ENCODE results near the gene CTSW.
A peak's percentile ranks its signal among the peaks of the same experiment; 100 is the strongest.

The CTSW gene

GRCh38 chr11:65900125-65900898 lies 20.7 kb downstream of the CTSW start, which contains the start of gene FOSL1:
TSS of gene FOSL1 (minus strand) at chr11:65900388. CDS start at chr11:65900339, 49 bp downstream.
- Histone ChIP-seq H3K36me3 (ENCODE audit: control insufficient read depth, insufficient read depth, low read length) (peaks cover 17% of the 10 kb centered on the region), H3K4me1 (ENCODE audit: control insufficient read depth, insufficient read depth, low read length) (peaks cover 14% of the 10 kb centered on the region; the same call in 1 of the 2 replicates), H3K4me3 (ENCODE audit: low read depth, low read length) (peak within 1 kb of the TSS; percentile 97), H3K27ac (ENCODE audit: low read depth, low read length) (peak within 1 kb of the TSS; percentile 78; the same call in 1 of the 2 replicates), H3K9me3 (ENCODE audit: control insufficient read depth, insufficient read depth, low read depth, low read length) (no peaks in the 10 kb centered on the region), H3K9ac (ENCODE audit: low read length) (peak within 1 kb of the TSS; percentile 98), H3K27me3 (ENCODE audit: control insufficient read depth, insufficient read depth, low read length) (peaks cover 43% of the 10 kb centered on the region)

GRCh38 chr11:65900899-65901180 lies 21.2 kb downstream of the CTSW start:
- Histone ChIP-seq H3K4me1 (ENCODE audit: control insufficient read depth, insufficient read depth, low read length) (peaks cover 14% of the 10 kb centered on the region; the same call in 1 of the 2 replicates), H3K27me3 (ENCODE audit: control insufficient read depth, insufficient read depth, low read length) (peaks cover 43% of the 10 kb centered on the region), H3K9me3 (ENCODE audit: control insufficient read depth, insufficient read depth, low read depth, low read length) (no peaks in the 10 kb centered on the region), H3K27ac (ENCODE audit: low read depth, low read length) (no peak overlapping the region), H3K4me3 (ENCODE audit: low read depth, low read length) (peak overlapping the region; percentile 97; the same call in 1 of the 2 replicates), H3K9ac (ENCODE audit: low read length) (no peak overlapping the region), H3K36me3 (ENCODE audit: control insufficient read depth, insufficient read depth, low read length) (peaks cover 12% of the 10 kb centered on the region)

GRCh38 chr11:65903068-65903481 lies 23.4 kb downstream of the CTSW start:
- no peaks in the 10 kb centered on the region for H3K9me3 ChIP-seq (ENCODE audit: control insufficient read depth, insufficient read depth, low read depth, low read length)
- H3K36me3 ChIP-seq (ENCODE audit: control insufficient read depth, insufficient read depth, low read length): no peaks in the 10 kb centered on the region
- H3K27ac ChIP-seq (ENCODE audit: low read depth, low read length): no peak overlapping the region
- peaks cover 49% of the 10 kb centered on the region for H3K27me3 ChIP-seq (ENCODE audit: control insufficient read depth, insufficient read depth, low read length)
- peak overlapping the region; percentile 21; the same call in 1 of the 2 replicates for H3K4me3 ChIP-seq (ENCODE audit: low read depth, low read length)
- peak overlapping the region; percentile 44 for H3K9ac ChIP-seq (ENCODE audit: low read length)
- peaks cover 14% of the 10 kb centered on the region; the same call in 1 of the 2 replicates for H3K4me1 ChIP-seq (ENCODE audit: control insufficient read depth, insufficient read depth, low read length)

- H3K36me3 ChIP-seq (ENCODE audit: control insufficient read depth, insufficient read depth, low read length): no peaks in the 10 kb centered on the region
- no peak overlapping the region for H3K27ac ChIP-seq (ENCODE audit: low read depth, low read length)
- peak overlapping the region; percentile 36 for H3K9ac ChIP-seq (ENCODE audit: low read length)
- H3K4me3 ChIP-seq (ENCODE audit: low read depth, low read length): peak overlapping the region; percentile 1; the same call in 1 of the 2 replicates
- peaks cover 46% of the 10 kb centered on the region for H3K27me3 ChIP-seq (ENCODE audit: control insufficient read depth, insufficient read depth, low read length)
- no peaks in the 10 kb centered on the region for H3K9me3 ChIP-seq (ENCODE audit: control insufficient read depth, insufficient read depth, low read depth, low read length)
- peaks cover 11% of the 10 kb centered on the region; the same call in 1 of the 2 replicates for H3K4me1 ChIP-seq (ENCODE audit: control insufficient read depth, insufficient read depth, low read length)
Observed at GRCh38 chr11:65903715-65904114, 24.1 kb downstream of the CTSW start.

GRCh38 chr11:65906602-65907001 lies 27.0 kb downstream of the CTSW start:
- Histone ChIP-seq H3K36me3 (ENCODE audit: control insufficient read depth, insufficient read depth, low read length) (no peaks in the 10 kb centered on the region), H3K4me1 (ENCODE audit: control insufficient read depth, insufficient read depth, low read length) (peaks cover 14% of the 10 kb centered on the region), H3K27ac (ENCODE audit: low read depth, low read length) (no peak overlapping the region), H3K4me3 (ENCODE audit: low read depth, low read length) (no peak overlapping the region), H3K27me3 (ENCODE audit: control insufficient read depth, insufficient read depth, low read length) (peaks cover 27% of the 10 kb centered on the region), H3K9me3 (ENCODE audit: control insufficient read depth, insufficient read depth, low read depth, low read length) (no peaks in the 10 kb centered on the region), H3K9ac (ENCODE audit: low read length) (no peak overlapping the region)

- Histone ChIP-seq H3K27ac (ENCODE audit: low read depth, low read length) (no peak overlapping the region), H3K27me3 (ENCODE audit: control insufficient read depth, insufficient read depth, low read length) (peaks cover 15% of the 10 kb centered on the region), H3K4me1 (ENCODE audit: control insufficient read depth, insufficient read depth, low read length) (peaks cover 20% of the 10 kb centered on the region), H3K36me3 (ENCODE audit: control insufficient read depth, insufficient read depth, low read length) (no peaks in the 10 kb centered on the region), H3K4me3 (ENCODE audit: low read depth, low read length) (no peak overlapping the region), H3K9me3 (ENCODE audit: control insufficient read depth, insufficient read depth, low read depth, low read length) (no peaks in the 10 kb centered on the region), H3K9ac (ENCODE audit: low read length) (no peak overlapping the region)
Observed at GRCh38 chr11:65907878-65908277, 28.2 kb downstream of the CTSW start.

GRCh38 chr11:65911682-65912568 lies 32.3 kb downstream of the CTSW start:
- Histone ChIP-seq H3K27ac (ENCODE audit: low read depth, low read length) (no peak overlapping the region), H3K36me3 (ENCODE audit: control insufficient read depth, insufficient read depth, low read length) (no peaks in the 10 kb centered on the region), H3K4me3 (ENCODE audit: low read depth, low read length) (no peak overlapping the region), H3K9ac (ENCODE audit: low read length) (peak overlapping the region; percentile 42), H3K4me1 (ENCODE audit: control insufficient read depth, insufficient read depth, low read length) (peaks cover 27% of the 10 kb centered on the region), H3K27me3 (ENCODE audit: control insufficient read depth, insufficient read depth, low read length) (peaks cover 13% of the 10 kb centered on the region), H3K9me3 (ENCODE audit: control insufficient read depth, insufficient read depth, low read depth, low read length) (no peaks in the 10 kb centered on the region)

GRCh38 chr11:65912845-65913244 lies 33.2 kb downstream of the CTSW start:
- Histone ChIP-seq H3K9ac (ENCODE audit: low read length) (no peak overlapping the region), H3K4me3 (ENCODE audit: low read depth, low read length) (no peak overlapping the region)

GRCh38 chr11:65915101-65915820 lies 35.6 kb downstream of the CTSW start:
- Histone ChIP-seq H3K9me3 (ENCODE audit: control insufficient read depth, insufficient read depth, low read depth, low read length) (no peaks in the 10 kb centered on the region), H3K27ac (ENCODE audit: low read depth, low read length) (no peak overlapping the region), H3K27me3 (ENCODE audit: control insufficient read depth, insufficient read depth, low read length) (no peaks in the 10 kb centered on the region), H3K4me1 (ENCODE audit: control insufficient read depth, insufficient read depth, low read length) (peaks cover 43% of the 10 kb centered on the region), H3K36me3 (ENCODE audit: control insufficient read depth, insufficient read depth, low read length) (no peaks in the 10 kb centered on the region), H3K4me3 (ENCODE audit: low read depth, low read length) (peak overlapping the region; percentile 29; the same call in 1 of the 2 replicates), H3K9ac (ENCODE audit: low read length) (peak overlapping the region; percentile 71)

More at GRCh38 chr11:65912845-65913244, 33.2 kb downstream of the CTSW start:
- H3K36me3 ChIP-seq (ENCODE audit: control insufficient read depth, insufficient read depth, low read length): no peaks in the 10 kb centered on the region
- peaks cover 34% of the 10 kb centered on the region for H3K4me1 ChIP-seq (ENCODE audit: control insufficient read depth, insufficient read depth, low read length)
- no peaks in the 10 kb centered on the region for H3K9me3 ChIP-seq (ENCODE audit: control insufficient read depth, insufficient read depth, low read depth, low read length)
- H3K27me3 ChIP-seq (ENCODE audit: control insufficient read depth, insufficient read depth, low read length): peaks cover 9% of the 10 kb centered on the region
- no peak overlapping the region for H3K27ac ChIP-seq (ENCODE audit: low read depth, low read length)

- Histone ChIP-seq H3K4me1 (ENCODE audit: control insufficient read depth, insufficient read depth, low read length) (peaks cover 47% of the 10 kb centered on the region), H3K4me3 (ENCODE audit: low read depth, low read length) (peak overlapping the region; percentile 29; the same call in 1 of the 2 replicates), H3K36me3 (ENCODE audit: control insufficient read depth, insufficient read depth, low read length) (0 out of 2 replicates have a peak, but pooled peaks cover 5% of the 10 kb centered on the region), H3K9ac (ENCODE audit: low read length) (peak overlapping the region; percentile 71), H3K9me3 (ENCODE audit: control insufficient read depth, insufficient read depth, low read depth, low read length) (no peaks in the 10 kb centered on the region), H3K27me3 (ENCODE audit: control insufficient read depth, insufficient read depth, low read length) (no peaks in the 10 kb centered on the region), H3K27ac (ENCODE audit: low read depth, low read length) (peak overlapping the region; percentile 7; the same call in 1 of the 2 replicates)
Observed at GRCh38 chr11:65915821-65916251, 36.2 kb downstream of the CTSW start.

Data from HUES6 (cell line).